ENCODE results near the gene PRKN. TPM values are rescaled to one million over a fixed set of nuclear protein-coding genes. Genes with fewer than 3 reads are reported as not detected.

PRKN gene
- total RNA-seq, 4 donors from 2014 or later, result 6.3 to 11.9 (median 9.5) TPM

DNA sequence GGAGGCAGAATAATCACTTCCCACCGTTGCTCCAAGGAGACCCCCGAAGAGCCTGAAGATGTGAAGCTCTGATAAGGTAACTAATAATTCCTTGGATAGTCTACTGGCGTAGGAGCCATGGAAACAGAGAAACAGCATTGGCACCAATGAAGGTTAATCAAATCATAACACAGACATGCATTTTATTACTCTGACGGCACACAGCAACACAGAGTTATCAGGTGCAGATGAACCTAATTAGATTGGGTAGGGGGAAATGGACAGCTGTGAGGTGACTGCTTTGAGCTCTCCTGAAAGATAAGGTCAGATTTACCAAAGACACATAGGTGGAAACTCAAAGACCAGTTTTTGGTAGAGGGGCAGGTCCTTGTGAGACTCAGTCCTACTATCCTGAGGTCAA lies 909.7 kb downstream of the PRKN start:
- intact Hi-C loops (cut with DNase I; ENCODE audit: low total_unique reads), result no loop called here
- DNase-seq (ENCODE audit: low spot score in 2 of 2), result peak in 1 of 2 donors; percentile 17
- no peak for TF ChIP-seq POLR2A (IDR thresholded peaks at IDR 0.05)
- no peak overlapping the region for H3K4me3 ChIP-seq (ENCODE audit: low read depth, poor library complexity, severe bottlenecking)
- 86 to 91% methylated on average over 4 of the region's 4 CpGs for WGBS, 2 donors

DNA sequence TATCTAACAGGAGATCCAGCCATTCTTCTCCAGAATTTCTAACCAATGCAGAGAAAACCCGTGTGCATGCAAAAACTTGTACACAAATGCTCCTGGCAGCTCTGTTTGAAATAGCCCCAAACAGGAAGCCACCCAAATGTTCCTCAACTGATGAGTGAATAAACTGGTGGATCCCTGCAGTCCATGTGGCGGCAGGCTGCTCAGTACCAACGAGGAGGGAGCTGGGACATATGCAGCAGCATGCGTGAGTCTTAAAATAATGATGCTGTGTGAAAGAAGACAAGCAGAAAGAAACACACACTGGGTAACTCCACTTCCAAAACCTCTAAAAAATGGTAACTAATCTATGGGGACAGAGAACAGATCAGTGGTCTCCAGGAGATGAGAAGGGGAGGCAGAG lies 911.6 kb downstream of the PRKN start:
- no peak overlapping the region for H3K4me3 ChIP-seq (ENCODE audit: low read depth, poor library complexity, severe bottlenecking)
- TF ChIP-seq, protein P1, sequence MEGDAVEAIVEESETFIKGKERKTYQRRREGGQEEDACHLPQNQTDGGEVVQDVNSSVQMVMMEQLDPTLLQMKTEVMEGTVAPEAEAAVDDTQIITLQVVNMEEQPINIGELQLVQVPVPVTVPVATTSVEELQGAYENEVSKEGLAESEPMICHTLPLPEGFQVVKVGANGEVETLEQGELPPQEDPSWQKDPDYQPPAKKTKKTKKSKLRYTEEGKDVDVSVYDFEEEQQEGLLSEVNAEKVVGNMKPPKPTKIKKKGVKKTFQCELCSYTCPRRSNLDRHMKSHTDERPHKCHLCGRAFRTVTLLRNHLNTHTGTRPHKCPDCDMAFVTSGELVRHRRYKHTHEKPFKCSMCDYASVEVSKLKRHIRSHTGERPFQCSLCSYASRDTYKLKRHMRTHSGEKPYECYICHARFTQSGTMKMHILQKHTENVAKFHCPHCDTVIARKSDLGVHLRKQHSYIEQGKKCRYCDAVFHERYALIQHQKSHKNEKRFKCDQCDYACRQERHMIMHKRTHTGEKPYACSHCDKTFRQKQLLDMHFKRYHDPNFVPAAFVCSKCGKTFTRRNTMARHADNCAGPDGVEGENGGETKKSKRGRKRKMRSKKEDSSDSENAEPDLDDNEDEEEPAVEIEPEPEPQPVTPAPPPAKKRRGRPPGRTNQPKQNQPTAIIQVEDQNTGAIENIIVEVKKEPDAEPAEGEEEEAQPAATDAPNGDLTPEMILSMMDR (IDR thresholded peaks at IDR 0.05), result no peak
- TF ChIP-seq POLR2A (IDR thresholded peaks at IDR 0.05), result no peak
- 19 to 45% methylated on average over 4 of the region's 4 CpGs for WGBS, 2 donors
- no peak for DNase-seq (ENCODE audit: low spot score in 2 of 2)
- intact Hi-C loops (cut with DNase I; ENCODE audit: low total_unique reads), result no loop called here

DNA sequence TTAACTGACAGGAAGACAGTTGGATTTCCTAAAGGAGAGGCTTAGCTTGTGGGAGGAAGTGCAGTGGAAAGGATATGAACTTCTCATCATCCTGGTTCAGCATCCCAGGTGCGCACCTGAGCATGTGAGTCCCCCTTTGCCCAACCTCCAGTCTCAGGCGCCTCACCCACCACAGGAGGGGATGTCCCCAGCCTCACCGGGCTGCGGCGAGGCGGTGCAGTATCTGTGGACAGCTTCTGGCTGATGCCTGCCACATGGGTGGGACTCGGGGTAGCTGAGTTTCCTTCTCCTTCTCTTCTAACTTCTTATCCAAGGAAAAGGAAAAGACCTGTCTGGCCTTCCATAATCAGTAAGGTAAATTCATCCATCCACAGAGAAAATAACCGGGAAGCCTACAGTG lies 914.4 kb downstream of the PRKN start:
- intact Hi-C loops (cut with DNase I; ENCODE audit: low total_unique reads), result no loop called here
- WGBS, 2 donors, result 98 to 99% methylated on average over 8 of the region's 8 CpGs
- no peak overlapping the region for H3K4me3 ChIP-seq (ENCODE audit: low read depth, poor library complexity, severe bottlenecking)
- no peak for DNase-seq (ENCODE audit: low spot score in 2 of 2)
- TF ChIP-seq, protein P1 (IDR thresholded peaks at IDR 0.05), result no peak
- TF ChIP-seq POLR2A (IDR thresholded peaks at IDR 0.05), result no peak

DNA sequence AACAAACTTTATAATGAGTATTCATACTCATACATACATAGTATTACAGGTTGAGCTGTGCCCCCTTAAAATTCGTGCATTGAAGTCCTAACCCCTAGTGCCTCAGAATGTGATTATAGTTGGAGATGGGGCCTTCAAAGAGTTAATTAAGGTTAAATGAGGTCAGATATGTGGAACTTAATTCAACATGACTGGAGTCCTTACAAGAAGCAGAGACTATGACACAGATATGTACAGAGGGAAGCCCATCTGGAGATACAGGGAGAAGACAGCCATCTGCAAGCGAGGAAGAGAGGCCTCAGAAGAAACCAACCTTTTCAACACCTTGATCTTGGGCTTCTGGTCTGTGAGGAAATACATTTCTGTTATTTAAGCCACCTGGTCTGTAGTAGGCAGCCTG lies 917.6 kb downstream of the PRKN start:
- TF ChIP-seq POLR2A (IDR thresholded peaks at IDR 0.05), result no peak
- TF ChIP-seq, protein P1 (IDR thresholded peaks at IDR 0.05), result no peak
- WGBS, 2 donors, result 89 to 90% methylated on average over 2 of the region's 2 CpGs
- no peak for DNase-seq (ENCODE audit: low spot score in 2 of 2)
- H3K4me3 ChIP-seq (ENCODE audit: low read depth, poor library complexity, severe bottlenecking), result no peak overlapping the region
- intact Hi-C loops (cut with DNase I; ENCODE audit: low total_unique reads), result no loop called here

DNA sequence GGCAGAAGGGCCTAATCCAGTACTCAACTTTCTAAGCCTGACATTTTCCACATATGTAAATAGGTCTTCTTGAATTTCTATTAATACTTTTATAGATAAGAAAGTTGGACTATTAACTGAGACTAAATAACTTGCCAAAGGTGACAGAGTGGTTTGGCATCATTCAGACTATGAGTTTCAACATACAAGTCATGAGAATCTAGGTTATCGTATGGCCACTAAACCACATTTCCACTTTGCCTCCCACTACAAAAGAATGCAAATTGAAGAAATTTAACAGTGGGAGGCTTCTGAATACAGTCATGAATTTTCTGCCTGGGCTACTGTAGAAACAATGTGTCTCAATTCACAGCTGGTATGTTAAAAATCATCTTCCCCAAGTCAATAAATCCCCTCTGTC lies 922.7 kb downstream of the PRKN start:
- intact Hi-C loops (cut with DNase I; ENCODE audit: low total_unique reads), result no loop called here
- no peak for DNase-seq (ENCODE audit: low spot score in 2 of 2)
- TF ChIP-seq, protein P1 (IDR thresholded peaks at IDR 0.05), result no peak
- TF ChIP-seq POLR2A (IDR thresholded peaks at IDR 0.05), result no peak
- H3K4me3 ChIP-seq (ENCODE audit: low read depth, poor library complexity, severe bottlenecking), result no peak overlapping the region
- 72 to 76% methylated on average over 1 of the region's 1 CpG for WGBS, 2 donors

DNA sequence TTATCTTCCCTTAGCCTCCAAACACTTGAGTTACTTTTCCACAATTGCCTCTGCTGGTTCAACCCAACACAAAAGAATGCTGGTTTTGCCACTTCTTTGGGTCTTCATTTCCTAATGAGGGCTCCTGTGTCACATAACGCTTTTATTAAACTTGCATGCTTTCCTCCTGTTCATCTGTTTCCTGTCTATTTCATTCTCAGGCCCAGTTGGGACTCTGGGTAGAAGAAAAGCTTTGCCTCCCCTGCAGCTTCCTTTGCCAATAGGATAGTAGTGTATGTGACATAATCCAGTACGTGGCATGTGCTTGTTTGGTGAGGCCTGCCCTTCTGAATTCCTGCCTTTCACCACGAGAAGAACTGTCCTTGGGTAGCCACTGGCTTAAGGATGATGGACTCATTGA lies 924.4 kb downstream of the PRKN start:
- intact Hi-C loops (cut with DNase I; ENCODE audit: low total_unique reads), result no loop called here

More for the DNA sequence above, 924.4 kb downstream of the PRKN start:
- no peak for DNase-seq (ENCODE audit: low spot score in 2 of 2)
- H3K4me3 ChIP-seq (ENCODE audit: low read depth, poor library complexity, severe bottlenecking), result no peak overlapping the region
- 73 to 82% methylated on average over 3 of the region's 3 CpGs for WGBS, 2 donors
- TF ChIP-seq, protein P1 (IDR thresholded peaks at IDR 0.05), result no peak
- TF ChIP-seq POLR2A (IDR thresholded peaks at IDR 0.05), result no peak
